ENCODE results near the gene PGBD5.

Gene PGBD5

DNA sequence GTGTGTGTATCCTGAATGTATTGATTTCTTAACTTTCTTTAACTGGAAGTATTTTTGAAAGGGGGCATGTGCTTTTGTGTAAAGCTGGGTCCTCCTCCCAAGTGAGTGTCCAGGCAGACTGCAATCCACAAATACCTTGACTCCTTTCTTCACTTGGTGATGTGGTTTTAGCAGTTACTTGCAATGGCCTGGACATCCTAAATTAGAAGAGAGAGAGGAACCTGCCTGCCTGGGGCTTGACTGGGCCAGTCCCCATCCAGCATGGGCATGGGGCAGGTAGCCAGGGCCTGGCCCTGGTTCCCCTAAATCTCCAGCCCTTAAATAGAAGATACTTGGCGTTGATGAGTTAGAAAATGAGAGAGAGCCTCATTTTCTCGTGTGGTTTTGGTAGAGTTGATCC lies 159.7 kb downstream of the PGBD5 start:
- TF ChIP-seq CTCF (IDR thresholded peaks at IDR 0.05) = no peak
- DNase-seq (ENCODE audit: low spot score) = peak; percentile 67
- H3K27ac ChIP-seq = peak overlapping the region; percentile 39 to 78
- H3K4me3 ChIP-seq = no peak overlapping the region

GRCh38 chr1:230265200-230266115 lies 160.7 kb downstream of the PGBD5 start:
- Histone ChIP-seq H3K4me3 (no peak overlapping the region), H3K27ac (peak overlapping the region in 1 of 2 donors; percentile 78)
- peak; percentile 60 for DNase-seq (ENCODE audit: low spot score)
- no peak for TF ChIP-seq CTCF (IDR thresholded peaks at IDR 0.05)

All from coronary artery (tissue), 2 donors.